RKO (cell line): Measurements from ENCODE around the gene PLCB2.

Source experiments
- DNase-seq: peaks from one replicate; pipeline ENCODE4 v3.0.0-alpha.2; 2016; ENCODE audit warnings: low spot score

PLCB2 gene

DNA sequence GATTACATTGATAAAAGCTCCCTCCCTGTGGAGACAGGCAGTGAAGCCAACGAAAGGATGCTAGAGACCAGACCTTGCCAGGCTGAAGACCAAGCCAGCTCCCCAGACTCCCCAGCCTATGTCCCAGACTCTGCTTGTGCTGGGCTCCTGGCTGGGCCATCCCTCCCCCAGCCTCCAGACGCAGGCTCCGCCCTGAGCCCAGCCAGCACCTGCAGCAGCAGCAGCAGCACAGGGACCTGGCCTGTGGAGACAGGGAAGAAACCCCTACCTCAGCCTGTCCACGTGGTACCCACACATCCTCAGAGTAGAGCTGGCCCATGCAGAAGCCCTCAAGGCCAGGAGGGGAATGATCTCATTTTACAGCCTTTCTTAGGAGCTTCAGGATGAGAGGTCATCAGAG is 38.1 kb downstream of the PLCB2 start:
- no peak for DNase-seq

DNA sequence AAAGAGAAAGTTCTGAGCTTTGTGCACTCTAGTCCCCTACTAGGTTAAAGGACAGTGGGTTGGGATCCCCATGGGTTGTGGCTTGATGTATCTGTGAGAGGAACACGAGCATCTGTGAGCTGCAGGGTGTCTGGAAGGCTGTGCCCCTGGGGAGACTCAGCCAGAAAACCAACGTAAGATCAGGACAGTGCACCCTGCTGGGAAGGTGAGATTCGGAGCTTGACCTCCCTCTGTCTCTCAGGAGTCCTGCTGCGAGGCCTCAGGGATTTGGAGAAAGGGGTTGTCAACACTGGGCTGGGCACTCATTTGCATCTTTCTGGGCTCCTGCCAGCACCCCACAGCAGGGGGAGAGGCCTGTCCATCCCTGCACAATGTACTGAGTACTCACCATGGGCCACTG is 40.1 kb downstream of the PLCB2 start:
- DNase-seq = no peak

DNA sequence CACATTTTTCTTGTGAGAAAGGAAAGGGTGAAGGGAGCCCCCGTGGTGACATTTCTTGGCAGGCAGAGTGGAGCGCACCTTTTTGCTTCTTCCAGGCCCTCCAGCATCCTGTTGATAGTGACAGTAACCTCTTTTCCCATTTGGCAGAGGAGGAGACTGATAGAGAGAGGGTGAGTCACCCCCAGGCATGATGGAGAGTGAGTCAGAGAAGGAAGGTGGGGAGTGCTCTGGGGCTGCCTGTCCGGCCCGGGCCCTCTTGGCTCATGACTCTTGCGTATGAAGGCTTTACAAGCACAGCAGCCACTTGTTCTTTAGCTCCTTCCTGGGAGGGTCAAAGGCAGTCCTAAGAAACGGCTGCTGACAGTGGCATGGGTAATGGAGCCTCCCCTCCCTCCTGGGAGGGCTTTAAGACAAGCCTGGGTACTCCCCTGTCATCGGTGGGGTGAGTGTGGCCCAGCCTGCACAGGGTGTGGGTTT is 40.9 kb downstream of the PLCB2 start:
- DNase-seq = peak; percentile 91

DNA sequence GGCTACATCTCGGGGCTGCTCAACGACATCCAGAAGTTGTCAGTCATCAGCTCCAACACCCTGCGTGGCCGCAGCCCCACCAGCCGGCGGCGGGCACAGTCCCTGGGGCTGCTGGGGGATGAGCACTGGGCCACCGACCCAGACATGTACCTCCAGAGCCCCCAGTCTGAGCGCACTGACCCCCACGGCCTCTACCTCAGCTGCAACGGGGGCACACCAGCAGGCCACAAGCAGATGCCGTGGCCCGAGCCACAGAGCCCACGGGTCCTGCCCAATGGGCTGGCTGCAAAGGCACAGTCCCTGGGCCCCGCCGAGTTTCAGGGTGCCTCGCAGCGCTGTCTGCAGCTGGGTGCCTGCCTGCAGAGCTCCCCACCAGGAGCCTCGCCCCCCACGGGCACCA is 41.9 kb downstream of the PLCB2 start:
- DNase-seq = no peak

DNA sequence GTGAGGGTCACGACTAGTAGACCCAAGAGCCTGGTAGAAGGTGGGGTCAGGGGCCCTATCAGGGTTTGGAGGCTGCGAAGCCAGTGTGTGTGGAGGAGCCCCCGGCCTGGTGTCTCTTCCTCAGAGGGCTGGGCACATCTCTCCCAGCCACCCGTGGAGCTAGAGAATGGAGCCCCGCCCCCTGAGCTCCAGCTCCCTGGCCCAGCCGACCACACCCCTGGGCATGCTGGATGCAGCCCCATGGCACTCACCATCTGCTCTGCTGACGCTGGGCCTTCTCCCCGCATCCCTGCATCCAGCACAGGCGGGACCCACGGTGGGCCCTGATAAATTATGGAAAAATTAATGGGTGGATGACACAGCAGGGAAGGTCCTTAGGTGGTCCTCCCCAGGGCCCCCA is 42.4 kb downstream of the PLCB2 start:
- DNase-seq = no peak

DNA sequence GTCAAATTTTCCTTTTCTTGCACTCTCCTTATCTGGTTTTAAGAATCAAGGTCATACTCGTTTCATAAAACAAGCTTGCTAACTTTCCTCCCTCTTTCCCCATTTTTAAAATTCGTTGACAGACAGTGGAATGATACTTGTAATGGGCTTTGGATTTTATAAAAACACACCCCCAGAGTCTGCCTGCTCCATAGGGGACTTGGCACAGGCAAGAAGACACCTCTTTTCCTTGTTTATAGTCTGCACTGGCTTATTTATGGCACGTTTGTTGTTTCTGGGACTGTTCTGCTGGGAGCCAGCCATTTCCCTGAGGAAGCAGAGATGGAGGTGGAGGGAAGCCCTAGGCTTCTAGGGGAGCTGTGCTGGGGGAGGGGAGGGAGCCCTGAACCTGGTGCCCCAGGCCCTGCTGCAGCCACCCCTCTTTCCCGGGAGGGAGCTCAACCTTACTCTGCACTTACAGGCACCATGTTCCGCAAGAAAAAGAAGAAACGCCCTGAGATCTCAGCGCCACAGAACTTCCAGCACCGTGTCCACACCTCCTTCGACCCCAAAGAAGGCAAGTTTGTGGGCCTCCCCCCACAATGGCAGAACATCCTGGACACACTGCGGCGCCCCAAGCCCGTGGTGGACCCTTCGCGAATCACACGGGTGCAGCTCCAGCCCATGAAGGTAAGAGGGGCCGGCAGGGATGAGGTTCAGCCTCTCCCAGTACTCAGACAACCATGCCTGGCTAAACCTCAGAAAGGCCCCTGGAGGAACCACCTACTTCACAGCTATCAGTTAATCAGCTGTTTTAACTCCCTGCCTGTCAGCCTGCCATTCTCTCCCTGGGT is 43.2 kb downstream of the PLCB2 start:
- DNase-seq = no peak

DNA sequence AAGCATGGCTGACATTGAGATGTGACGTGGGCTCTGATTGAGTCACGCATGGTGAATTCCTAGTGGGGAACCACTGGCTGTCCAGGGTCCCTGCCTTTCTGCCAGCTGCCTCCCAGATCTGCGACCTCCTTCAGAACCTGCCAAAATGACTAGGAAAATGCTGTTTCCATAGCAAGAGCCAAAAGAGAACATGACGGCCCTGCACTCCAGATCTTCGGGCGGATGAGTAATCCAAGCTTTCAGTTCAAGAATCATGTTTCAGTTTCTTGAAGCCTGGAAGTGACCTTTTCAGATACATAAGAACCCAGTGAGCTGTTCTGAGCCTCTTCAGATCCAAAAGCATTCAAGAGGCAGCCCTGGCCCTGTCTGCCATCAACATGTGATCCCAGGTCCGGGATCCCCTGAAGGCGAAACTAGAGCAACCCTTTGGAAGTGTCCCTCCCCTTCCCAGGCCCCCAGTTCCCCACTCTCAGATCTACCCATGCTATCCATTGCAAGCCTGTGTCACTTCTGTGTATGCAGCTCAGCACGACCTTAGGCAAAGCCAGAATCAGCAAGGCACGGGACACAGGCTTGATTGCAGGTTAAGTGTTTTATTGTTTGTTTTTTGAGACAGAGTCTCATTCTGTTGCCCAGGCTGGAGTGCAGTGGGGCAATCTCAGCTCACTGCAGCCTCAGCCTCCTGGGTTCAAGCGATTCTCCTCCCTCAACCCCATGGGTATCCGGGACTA is 44.5 kb downstream of the PLCB2 start:
- no peak for DNase-seq

DNA sequence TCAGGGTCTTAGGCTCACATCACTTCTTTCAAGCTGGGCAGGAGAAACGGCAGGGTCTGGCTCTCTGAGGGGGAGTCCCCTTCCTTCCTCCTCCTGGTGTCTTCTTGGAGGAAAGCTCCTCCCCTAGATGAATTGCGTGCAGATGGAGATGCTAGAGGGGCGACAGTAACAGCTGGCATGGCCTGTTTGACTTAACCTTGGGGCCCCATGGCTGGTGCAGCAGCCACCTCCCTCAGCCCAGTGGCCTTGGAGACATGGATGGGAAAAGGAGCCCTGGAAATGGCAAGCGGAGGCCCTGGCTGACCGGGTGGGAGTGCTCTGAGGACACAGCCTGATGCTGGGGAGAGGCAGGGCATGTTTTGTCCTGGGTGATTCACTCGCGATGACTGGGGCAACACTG is 48.7 kb downstream of the PLCB2 start:
- DNase-seq = no peak

DNA sequence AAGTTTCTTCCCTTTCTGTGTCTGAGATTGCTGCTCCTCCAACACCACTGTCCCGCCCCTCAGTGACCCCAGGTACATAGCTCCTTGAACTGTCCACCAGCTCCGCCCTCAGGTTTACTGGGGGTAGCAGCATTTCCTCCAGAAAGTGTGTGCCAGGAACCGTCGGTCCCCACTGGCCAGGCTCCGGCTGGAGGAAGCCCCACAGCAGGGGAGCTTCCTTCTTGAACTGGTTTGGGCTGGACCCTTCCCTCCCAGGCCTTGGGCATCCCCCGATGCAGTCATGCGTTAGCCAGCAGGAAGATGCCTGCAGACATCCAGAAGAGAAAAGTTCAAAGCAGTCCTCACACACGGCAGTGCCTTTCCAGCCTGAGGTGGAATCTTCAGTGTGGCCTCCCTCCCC is 49.2 kb downstream of the PLCB2 start:
- DNase-seq = no peak

DNA sequence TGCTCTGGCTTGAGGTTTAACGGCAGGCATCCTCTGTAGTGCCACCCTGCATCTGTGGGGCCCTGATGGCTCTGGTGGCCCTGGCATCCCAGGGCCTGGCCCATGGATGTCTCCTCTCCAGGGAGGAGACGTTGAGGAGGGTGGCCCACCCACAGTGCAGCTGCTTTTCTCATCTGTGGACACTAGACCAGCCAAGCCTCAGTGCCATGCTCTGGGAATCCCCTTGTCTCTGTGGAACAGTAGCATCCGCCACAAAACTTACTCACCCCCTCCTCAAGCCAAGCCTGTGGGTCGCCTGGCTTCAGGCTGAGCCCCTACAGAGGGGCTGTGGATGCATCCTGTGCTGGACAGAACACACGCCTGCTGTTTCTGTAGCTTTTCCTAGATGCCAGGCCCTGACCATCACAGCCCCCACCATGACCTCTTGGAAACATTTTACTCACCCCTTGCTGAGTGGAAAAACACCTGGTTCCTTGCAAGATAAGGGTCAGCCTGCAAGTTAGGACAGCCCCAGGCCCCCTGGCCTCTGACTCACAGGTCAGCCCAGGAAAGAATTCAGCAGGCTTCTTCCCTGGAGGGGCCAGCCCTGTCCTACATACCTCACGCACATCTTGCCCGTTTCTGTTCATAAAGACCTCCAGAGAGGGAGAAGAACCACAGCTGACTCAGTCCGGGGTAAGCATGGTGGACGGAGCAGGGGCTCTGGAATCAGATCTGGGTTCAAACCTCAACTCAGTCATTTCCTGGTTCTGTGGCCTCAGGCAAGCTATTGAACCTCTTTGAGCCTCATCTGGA is 49.9 kb downstream of the PLCB2 start:
- no peak for DNase-seq

DNA sequence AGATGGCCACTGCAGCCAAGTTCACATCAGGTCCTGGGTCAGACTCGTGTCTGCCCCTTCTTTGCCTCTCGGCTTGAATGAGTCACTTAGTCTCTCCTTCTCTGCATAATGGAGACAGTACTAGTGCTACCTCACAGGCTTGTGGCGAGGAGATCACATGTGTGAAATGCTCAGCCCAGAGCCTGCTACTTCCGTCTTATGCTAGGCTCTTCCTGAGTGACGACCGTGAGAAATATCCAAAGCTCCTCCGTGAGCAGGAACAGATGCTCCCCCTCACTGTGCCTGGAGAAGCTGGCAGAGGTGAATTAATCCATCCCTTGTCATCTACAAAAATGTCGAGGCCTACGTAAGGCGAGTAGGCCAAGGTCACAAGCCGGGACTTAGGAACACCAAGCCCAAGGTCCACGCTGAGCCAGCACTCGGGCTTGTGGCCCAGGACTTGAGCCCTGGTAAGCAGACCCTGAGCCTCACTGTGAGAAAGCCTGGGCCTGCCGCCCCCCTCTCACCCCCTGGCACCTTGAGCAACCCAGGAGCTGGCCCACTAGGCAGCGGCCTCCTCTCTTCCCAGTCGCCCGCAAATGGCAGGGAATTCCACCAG is 51.0 kb downstream of the PLCB2 start:
- DNase-seq = no peak

DNA sequence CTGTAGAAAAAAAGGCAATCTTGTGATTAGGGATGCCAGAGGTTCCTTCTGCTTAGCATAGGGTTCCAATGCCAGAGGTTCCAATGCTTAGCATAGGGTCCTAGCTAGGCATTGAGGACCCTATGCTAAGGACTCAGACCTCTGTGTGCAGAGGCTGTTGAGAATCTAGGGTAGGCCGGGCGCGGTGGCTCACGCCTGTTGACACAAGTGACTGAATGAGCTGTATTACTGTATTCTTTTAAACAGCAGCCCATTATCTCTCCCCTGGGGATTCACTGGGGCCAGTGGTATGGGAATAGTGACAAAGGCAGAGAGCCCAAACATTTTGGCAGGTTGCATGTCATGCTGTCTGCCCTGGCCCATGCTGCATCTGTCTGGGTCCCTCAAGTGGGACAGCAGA is 52.7 kb downstream of the PLCB2 start:
- DNase-seq = no peak

DNA sequence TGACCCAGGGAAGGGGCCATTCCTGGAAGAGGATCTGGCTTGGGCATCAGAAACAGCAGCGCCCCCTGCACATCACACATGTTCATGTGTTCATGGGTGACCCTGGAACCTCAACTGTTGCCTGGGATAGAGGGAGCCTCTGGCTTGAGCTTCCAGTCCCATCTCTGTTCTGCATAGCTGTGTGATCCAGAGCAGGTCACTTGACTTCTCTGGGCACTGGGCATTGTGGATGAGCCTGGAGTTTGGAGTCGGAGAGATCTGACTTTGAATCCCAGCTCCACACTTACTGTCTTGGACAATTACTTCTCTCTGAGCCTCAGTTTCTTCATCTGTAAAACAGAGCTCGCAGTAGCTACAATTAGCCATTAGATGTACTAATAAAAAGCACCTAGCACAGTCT is 53.3 kb downstream of the PLCB2 start:
- no peak for DNase-seq

DNA sequence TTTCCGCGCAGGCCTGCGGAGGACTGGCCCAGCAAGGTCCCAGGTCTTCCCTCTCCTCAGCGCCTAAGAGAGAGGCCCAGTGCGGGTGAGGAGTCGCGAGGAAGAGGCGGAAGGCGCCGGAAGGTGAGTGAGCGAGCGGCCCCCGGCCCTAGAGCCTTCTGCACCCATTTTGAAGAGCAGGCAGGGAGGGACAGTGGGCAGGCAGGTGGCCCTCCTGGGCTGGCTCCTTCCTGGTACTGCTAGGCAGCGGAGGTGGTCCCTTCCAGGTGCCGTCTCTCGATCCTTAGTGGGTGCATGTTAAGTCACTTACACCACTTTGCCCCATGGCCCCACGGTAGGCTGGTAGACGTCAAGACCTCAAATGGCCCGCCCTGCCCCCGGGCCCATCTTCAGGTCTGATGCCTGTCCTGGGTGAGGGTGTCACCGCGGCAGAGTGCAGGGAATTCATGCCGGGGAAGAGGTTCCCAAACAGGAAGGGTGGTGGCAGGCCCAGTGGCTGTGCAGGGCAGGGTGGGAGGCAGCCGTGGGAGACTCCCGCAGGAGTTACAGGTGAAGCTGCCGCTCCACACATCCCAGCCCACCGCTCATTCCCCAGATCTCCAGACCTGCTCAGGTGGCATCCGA is 54.5 kb downstream of the PLCB2 start:
- no peak for DNase-seq

DNA sequence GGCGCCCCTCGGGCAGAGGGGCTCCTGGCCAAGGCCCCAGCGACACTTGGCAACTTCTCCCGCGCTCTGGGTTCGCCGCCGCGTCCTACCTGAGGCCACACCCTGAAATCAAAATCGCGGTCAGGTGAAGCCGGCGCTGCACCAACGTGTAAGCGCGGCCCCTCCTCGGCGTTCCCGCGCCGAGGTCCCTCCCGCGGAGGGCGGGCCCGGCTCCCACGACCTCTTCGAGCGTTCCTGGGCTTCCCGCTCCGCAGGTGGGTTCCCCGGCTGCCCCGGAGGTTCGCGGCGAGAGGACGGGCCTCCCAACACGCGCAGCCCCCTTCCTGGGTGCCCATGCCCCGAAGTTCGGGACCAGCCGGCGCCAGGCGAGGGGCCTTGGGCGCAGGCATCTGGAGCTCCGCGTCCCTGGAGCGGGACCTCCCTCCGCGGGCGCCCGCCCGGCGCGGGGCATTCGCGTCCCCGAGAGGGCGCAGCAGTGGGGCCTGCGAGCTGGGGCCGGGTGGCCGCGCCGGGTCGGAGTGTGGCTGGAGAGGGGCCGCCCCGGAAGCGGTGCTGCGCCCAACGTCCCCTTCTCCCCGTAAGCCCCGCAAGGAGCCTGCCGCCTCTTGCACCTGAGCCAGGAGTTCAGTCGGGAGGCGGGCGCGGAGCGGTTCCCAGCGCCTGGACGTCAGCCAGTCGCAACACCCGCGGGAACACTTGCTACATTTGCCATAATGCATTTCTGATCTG is 55.1 kb downstream of the PLCB2 start:
- peak; percentile 34 for DNase-seq

DNA sequence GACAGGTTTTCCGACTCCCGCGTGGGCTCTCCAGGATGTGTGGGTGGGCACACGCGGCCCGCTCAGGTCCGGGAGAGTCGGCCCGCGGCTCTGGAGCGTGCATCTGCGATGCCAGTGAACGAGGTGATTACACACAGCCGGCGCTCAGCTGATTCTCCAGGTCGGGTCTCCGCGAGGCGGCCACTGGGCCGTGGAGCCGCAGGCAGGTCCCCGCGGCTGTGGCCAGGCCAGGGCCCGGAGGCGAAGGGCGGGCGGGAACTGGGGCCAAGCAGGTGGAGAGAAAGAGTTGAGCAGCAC is 55.6 kb downstream of the PLCB2 start:
- DNase-seq = no peak

DNA sequence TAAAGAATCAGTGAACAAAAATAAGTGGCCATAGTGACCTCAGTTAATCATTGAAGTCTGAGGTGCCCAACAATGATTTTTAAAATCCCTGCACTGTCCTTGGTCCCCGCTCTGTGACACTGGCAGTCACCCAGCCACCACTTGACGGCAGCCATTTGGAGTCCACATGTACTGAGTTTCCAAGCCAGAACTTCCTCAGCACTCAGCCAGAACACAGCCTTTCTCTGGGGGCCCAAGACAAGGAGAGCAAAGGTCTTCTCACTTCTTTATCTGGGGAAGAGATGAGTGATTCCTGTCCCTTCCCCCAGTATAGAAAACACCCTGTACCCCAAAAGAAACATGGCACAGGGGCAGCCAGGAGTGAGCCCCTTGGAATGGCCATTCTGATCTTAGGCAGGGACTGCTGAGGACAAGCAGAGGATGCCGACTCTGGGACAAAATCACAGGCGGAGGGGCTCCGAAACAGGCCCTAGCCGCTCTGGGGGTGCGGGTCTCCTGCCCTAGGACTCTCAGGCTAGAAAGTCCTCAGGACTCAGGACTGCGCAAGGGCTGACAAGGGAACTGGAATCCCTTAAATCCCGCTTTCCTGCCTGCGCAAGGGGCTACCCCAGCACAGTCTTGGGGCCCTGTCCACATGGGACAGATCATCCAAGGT is 56.1 kb downstream of the PLCB2 start:
- no peak for DNase-seq

DNA sequence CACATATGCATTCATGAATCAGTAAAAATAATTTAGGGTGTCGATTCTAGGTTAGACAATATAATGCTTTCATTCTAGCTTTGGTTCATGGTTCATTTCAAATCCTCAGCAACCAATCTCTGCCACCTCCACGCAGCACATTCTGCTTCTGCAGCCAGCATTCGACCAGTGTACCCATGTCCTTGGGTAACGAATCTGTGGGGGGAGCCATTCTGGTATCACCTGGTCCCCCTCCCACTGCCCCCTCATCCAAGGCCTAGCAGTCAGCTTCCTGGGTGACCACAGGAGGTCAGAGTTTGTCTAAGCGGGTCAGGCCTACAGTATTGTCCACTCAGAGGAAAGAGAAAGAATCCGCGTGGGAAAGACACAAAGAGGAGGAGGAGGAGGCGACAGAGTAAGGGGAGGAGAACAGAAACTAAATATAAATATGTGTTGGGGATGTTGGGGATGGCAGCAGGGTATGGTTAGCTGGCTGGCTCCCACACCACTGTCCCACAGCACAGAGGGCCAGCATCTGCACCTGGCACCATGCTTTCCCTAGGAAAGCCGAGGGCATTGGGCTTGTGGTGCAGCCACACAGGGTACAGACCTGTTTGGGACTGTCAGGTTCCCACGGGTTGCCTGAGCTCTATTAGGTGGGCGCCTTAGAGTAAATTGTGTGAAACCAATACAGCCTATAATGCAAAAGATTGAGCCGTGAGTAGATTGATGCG is 56.8 kb downstream of the PLCB2 start:
- no peak for DNase-seq

DNA sequence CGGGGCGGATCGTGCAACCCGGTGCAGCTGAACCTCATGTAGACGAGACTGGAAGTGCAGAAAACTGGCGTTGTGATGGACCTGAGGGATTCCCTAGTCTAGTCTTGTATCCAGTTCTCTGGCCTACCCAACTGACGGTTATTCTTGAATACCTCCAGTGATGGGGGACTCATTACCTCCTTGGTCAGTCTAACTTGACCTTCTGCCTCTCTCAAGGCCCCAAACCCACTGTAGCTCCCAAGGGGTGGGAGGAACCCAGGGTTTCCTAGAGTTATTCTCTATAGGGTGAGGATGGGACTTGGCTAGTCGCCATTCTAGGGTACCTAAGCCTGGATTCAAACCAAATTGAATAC is 57.5 kb downstream of the PLCB2 start:
- no peak for DNase-seq
